GM12865 (cell line): ENCODE data around the gene BMP2.

Experiments used
- DNase-seq: peaks from one replicate; pipeline ENCODE4 v3.0.0; 2010; ENCODE audit warnings: low read depth
- H3K4me3 ChIP-seq: 2 replicates; pipeline ENCODE4 v1.5.1; 2011; ENCODE audit warnings: mild to moderate bottlenecking, low read depth, low read length, control low read depth
- CTCF ChIP-seq: IDR thresholded peaks from 2 replicates; pipeline ENCODE4 v1.5.1; 2011; ENCODE audit warnings: low read length, control low read depth, low read depth, inconsistent platforms; ENCODE audit not compliant: insufficient read depth; ENCODE audit errors: missing control alignments

BMP2 gene

DNA sequence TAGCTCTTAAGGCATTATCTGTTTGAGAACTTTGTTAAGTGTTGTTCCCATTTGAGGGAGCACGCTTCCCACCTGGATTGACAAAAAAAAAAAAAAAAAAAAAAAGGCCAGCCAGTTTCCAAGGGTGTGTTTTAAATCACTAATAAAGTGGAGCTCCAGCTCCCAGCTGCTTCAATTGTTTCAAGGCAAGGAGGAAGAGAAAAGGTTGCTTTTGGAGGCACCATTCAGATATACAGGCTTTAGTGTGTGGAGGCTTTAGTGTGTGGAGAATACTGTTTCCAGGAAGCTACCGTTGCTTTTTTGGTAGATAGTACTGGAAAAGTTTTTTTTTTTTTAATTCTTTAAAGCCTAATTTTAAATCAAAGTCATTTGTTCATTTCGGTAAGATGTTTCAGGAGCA, 17.3 kb downstream of the BMP2 start:
- no peak for DNase-seq
- no peak overlapping the region for H3K4me3 ChIP-seq
- no peak for TF ChIP-seq CTCF

GRCh38 chr20:6786548-6786947, 19.1 kb downstream of the BMP2 start:
- no peak for TF ChIP-seq CTCF
- DNase-seq, result no peak
- no peak overlapping the region for H3K4me3 ChIP-seq

DNA sequence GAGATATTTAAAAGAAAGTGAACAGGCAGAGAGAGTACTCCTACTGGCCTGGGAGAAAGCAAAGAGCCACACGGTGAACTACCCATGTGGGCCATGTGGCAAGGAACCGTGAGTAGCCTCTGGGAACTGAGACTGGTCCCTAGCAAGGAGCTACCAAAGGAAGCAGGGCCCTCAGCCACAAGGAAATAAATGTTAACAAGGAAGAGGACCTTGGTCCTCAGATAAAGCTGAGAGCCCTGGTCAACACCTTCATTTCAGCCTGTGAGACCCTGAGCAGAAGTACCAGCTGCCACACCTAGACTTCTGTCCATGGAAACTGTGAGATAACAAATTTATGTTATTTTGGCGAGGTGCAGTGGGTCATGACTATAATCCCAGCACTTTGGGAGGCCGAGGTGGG, 25.3 kb downstream of the BMP2 start:
- TF ChIP-seq CTCF, result no peak
- no peak for DNase-seq

GRCh38 chr20:6802227-6802626, 34.7 kb downstream of the BMP2 start:
- DNase-seq, result no peak
- H3K4me3 ChIP-seq, result no peak overlapping the region
- no peak for TF ChIP-seq CTCF

More for the DNA sequence above, 25.3 kb downstream of the BMP2 start:
- H3K4me3 ChIP-seq, result no peak overlapping the region

DNA sequence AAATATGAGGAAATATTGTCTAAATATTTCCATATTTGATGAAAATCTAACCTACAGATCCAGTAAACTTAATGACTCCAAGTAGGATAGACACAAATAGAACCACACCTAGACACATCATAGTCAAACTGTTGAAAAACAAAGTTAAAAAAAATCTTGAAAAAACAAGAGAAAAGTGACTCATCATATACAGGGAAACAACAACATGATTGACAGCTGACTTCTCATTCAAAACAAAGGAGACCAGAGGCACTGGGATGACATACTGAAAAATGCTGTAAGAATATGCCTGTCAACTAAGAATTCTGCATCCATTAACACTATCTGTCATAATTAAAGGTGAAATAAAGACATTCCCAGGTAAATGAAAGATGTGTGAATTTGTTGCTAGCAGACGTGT, 38.8 kb downstream of the BMP2 start:
- H3K4me3 ChIP-seq, result no peak overlapping the region
- TF ChIP-seq CTCF, result no peak
- DNase-seq, result no peak

DNA sequence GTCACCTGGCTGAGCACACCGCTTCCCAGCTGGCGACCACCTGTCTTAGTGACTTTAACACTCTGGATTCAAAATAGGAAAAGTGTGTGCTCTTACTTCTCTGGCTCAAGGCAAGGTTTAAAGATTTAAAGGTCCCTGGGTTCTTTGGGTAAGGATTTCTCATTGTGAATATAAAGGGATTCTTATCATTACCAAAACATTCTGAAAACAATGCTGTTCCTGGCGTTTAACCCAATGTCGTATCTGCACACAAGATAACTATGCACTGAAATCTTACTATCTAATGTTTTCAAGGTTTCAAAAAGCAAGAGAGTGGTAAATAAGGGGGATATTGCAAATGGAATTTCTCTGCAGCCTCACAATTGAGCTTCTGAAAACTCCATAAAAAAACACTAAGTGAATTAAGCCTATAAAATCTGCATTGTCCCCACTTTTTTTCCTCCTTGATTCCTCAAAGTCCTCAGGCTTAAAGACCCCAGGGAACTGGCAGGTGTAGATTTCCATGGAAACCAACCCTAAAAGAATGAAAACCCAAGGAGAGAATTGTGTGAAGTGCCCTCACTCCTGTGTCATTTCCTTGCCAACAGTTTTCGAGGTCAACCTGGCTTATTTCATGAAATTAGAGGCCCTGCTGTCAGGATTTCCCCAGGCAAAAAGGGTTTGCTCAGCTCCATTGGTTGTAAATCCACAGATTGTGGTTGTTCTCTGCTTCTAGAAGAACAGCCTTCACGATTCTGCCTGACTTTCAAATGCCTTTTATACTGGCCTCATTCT, 44.0 kb downstream of the BMP2 start:
- no peak overlapping the region for H3K4me3 ChIP-seq
- no peak for TF ChIP-seq CTCF
- DNase-seq, result no peak

GRCh38 chr20:6812530-6812929, 45.0 kb downstream of the BMP2 start:
- TF ChIP-seq CTCF, result no peak
- no peak for DNase-seq
- no peak overlapping the region for H3K4me3 ChIP-seq
